HPDE6-E6E7 (cell line): ENCODE measurements around the gene PPARA.

Experiments used
- DNase-seq: peaks from one replicate; pipeline ENCODE4 v3.0.0; 2011; ENCODE audit warnings: missing footprints; ENCODE audit errors: extremely low spot score

The PPARA gene

GRCh38 chr22:46150034-46150654, at the start of gene PPARA:
Gene PPARA (plus strand): TSS chr22:46150526. CDS start chr22:46198384, 47,858 bp downstream.
- DNase-seq, result peak; percentile 86

GRCh38 chr22:46102159-46102558, 48.2 kb upstream of the PPARA start:
- DNase-seq, result no peak

- no peak for DNase-seq
Measured at GRCh38 chr22:46102752-46103151, 47.6 kb upstream of the PPARA start.

GRCh38 chr22:46103181-46103580, 47.1 kb upstream of the PPARA start:
- DNase-seq, result no peak

GRCh38 chr22:46103664-46104063, 46.7 kb upstream of the PPARA start:
- no peak for DNase-seq

- no peak for DNase-seq
Measured at GRCh38 chr22:46104170-46104880, 46.0 kb upstream of the PPARA start.

- DNase-seq, result no peak
Measured at GRCh38 chr22:46104881-46105493, 45.3 kb upstream of the PPARA start.

GRCh38 chr22:46105494-46106278, 44.6 kb upstream of the PPARA start:
- no peak for DNase-seq

- no peak for DNase-seq
Measured at GRCh38 chr22:46106279-46107022, 43.9 kb upstream of the PPARA start.

GRCh38 chr22:46107089-46107664, 43.1 kb upstream of the PPARA start:
- no peak for DNase-seq

GRCh38 chr22:46107753-46108563, 42.4 kb upstream of the PPARA start:
- DNase-seq, result no peak

GRCh38 chr22:46108564-46109473, 41.5 kb upstream of the PPARA start:
- no peak for DNase-seq

- DNase-seq, result no peak
Measured at GRCh38 chr22:46109474-46110003, 40.8 kb upstream of the PPARA start.

GRCh38 chr22:46110215-46110614, 40.1 kb upstream of the PPARA start:
- DNase-seq, result no peak

- no peak for DNase-seq
Measured at GRCh38 chr22:46111645-46112306, 38.5 kb upstream of the PPARA start.

- no peak for DNase-seq
Measured at GRCh38 chr22:46112405-46112804, 37.9 kb upstream of the PPARA start.

GRCh38 chr22:46113110-46113909, 37.0 kb upstream of the PPARA start:
- no peak for DNase-seq
